ENCODE measurements around the gene CTNNA2.

Gene CTNNA2

DNA sequence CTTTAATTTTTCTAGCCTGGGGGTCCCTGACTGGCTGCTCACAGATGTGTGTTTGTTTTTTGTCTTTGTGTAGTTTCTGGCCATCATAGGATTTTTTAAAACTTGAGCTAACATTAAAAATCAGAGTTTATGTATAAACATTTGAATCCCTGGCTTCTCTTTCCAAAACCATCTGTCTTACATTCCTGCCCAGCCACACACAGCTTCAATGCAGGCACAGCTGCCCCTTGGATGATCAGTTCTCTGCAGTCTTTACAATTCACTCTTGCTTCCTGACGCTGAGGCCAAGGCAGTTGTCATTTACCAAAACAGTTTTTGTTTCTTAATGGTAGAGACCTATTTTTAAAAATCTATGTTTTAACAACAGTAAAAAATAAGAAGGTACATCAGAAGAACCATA, 960.9 kb downstream of the CTNNA2 start:
- Histone ChIP-seq H3K4me3 (ENCODE audit: low read depth, low read length) (no peak overlapping the region), H3K27ac (no peak overlapping the region), H3K9me3 (ENCODE audit: severe bottlenecking) (no peaks in the 10 kb centered on the region), H3K27me3 (ENCODE audit: insufficient read depth, low read depth, severe bottlenecking) (no peaks in the 10 kb centered on the region), H3K36me3 (no peaks in the 10 kb centered on the region)
- TF ChIP-seq, protein P1, sequence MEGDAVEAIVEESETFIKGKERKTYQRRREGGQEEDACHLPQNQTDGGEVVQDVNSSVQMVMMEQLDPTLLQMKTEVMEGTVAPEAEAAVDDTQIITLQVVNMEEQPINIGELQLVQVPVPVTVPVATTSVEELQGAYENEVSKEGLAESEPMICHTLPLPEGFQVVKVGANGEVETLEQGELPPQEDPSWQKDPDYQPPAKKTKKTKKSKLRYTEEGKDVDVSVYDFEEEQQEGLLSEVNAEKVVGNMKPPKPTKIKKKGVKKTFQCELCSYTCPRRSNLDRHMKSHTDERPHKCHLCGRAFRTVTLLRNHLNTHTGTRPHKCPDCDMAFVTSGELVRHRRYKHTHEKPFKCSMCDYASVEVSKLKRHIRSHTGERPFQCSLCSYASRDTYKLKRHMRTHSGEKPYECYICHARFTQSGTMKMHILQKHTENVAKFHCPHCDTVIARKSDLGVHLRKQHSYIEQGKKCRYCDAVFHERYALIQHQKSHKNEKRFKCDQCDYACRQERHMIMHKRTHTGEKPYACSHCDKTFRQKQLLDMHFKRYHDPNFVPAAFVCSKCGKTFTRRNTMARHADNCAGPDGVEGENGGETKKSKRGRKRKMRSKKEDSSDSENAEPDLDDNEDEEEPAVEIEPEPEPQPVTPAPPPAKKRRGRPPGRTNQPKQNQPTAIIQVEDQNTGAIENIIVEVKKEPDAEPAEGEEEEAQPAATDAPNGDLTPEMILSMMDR (IDR thresholded peaks at IDR 0.05; ENCODE audit: low read depth, low read length) = no peak
- DNase-seq = no peak

DNA sequence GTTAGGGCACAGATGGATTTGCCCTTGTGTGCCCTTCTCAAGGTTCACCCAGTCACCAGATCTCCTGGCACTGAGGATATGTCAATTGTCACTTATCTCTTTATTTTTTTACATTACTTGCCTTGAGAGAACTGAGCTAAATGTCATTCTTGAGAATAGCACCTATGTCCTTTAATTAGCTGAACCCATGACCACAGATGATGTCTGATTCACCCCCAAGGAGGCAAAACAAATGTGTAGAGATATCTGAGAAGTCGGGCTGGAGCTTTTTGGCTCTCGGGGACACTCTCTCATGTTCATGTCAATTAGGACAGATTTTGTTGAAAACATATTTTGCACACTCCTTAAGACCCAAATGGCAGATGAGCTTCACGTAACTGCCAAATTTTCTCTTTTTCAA, 963.1 kb downstream of the CTNNA2 start:
- no peak for DNase-seq
- Histone ChIP-seq H3K27me3 (ENCODE audit: insufficient read depth, low read depth, severe bottlenecking) (no peaks in the 10 kb centered on the region), H3K27ac (no peak overlapping the region), H3K9me3 (ENCODE audit: severe bottlenecking) (no peaks in the 10 kb centered on the region), H3K36me3 (no peaks in the 10 kb centered on the region), H3K4me3 (ENCODE audit: low read depth, low read length) (no peak overlapping the region)
- TF ChIP-seq, protein P1 (IDR thresholded peaks at IDR 0.05; ENCODE audit: low read depth, low read length) = no peak

DNA sequence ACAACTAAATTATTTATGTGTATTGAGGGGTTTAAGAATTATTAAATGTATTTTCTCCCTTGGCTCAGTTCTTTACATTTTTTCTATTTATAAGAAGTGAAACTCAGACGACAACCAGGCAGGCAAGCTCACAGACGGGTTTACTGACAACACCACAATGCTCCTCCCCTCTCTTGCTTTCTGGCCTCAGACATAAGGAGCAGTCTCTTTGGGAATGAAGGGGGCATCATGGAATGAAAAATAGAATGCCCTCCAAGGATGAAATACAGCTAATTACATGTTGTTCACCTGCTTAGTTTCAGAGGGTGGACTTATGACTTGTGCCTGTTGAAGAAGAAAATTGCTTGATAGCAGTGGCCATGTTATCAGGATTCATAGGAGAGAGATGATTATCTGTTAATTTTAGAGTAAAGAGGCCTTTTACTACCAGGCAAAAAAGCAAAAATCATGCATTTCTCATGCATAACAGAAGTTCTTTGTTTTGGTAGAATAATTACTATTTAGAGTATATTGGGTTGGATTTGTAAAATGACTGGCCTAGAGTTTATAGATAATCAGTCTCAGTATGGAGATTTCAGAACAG, 963.8 kb downstream of the CTNNA2 start:
- DNase-seq = no peak
- Histone ChIP-seq H3K9me3 (ENCODE audit: severe bottlenecking) (no peaks in the 10 kb centered on the region), H3K27me3 (ENCODE audit: insufficient read depth, low read depth, severe bottlenecking) (no peaks in the 10 kb centered on the region), H3K4me3 (ENCODE audit: low read depth, low read length) (no peak overlapping the region), H3K27ac (no peak overlapping the region), H3K36me3 (no peaks in the 10 kb centered on the region)
- TF ChIP-seq, protein P1 (IDR thresholded peaks at IDR 0.05; ENCODE audit: low read depth, low read length) = no peak

DNA sequence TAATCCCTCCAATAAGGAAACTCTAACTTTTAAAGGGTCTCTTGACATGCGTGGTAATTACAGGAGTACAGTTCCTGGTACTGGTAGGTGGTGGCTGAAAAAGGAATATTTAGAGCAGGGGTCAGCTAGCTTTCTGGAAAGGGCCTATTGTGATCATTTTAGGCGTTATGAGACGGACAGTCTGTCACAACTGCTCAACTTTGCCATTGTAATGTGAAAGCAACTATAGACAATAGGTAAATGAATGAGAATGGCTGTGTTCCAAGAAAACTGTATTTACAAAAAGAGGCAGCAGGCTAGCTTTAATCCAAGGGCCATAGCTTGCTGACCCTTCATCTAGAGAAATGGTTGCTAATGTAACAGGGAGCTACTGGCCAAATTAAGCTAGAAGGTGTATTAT, 969.4 kb downstream of the CTNNA2 start:
- Histone ChIP-seq H3K4me3 (ENCODE audit: low read depth, low read length) (no peak overlapping the region), H3K27ac (no peak overlapping the region), H3K36me3 (no peaks in the 10 kb centered on the region), H3K9me3 (ENCODE audit: severe bottlenecking) (no peaks in the 10 kb centered on the region), H3K27me3 (ENCODE audit: insufficient read depth, low read depth, severe bottlenecking) (no peaks in the 10 kb centered on the region)
- TF ChIP-seq, protein P1 (IDR thresholded peaks at IDR 0.05; ENCODE audit: low read depth, low read length) = no peak
- DNase-seq = no peak

DNA sequence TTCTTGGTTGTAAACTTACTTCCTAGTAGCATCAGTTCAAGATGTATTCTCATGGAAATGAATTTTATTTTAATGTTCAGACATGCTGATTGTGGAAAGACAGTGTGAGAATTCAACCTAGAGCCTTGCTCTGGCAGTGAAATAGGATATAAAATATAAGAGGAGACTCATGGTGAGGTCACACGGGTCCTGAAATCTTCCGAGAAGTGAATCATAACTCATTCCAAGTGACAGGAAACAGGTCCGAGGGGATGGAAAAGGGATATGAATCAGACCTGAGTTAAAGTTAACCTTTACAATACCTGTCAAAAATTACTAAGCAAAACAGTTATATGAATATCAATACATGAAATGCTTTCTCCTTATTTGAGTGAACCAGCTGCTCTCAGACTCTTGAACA, 976.9 kb downstream of the CTNNA2 start:
- Histone ChIP-seq H3K27ac (no peak overlapping the region), H3K27me3 (ENCODE audit: insufficient read depth, low read depth, severe bottlenecking) (no peaks in the 10 kb centered on the region), H3K9me3 (ENCODE audit: severe bottlenecking) (no peaks in the 10 kb centered on the region), H3K36me3 (no peaks in the 10 kb centered on the region), H3K4me3 (ENCODE audit: low read depth, low read length) (no peak overlapping the region)
- TF ChIP-seq, protein P1 (IDR thresholded peaks at IDR 0.05; ENCODE audit: low read depth, low read length) = no peak
- DNase-seq = no peak

DNA sequence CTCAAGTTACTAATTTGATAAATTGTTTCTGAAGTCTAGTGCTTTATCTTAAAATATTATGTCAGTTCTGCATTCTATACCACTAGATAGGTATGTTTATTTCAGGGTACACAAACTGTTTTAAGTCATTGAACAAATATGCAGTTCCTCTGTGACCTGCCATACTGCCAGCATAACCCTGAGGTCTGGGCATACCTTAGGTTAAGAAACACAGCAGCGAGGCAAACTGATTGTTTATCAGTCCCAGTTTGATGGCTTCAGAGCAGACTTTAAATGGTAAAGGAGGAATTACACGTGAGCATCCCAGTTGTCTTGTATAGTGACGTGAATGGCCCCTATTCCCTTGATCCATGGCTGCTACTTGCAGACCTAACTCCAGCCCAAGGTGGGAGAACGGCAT, 978.1 kb downstream of the CTNNA2 start:
- Histone ChIP-seq H3K27ac (no peak overlapping the region), H3K9me3 (ENCODE audit: severe bottlenecking) (no peaks in the 10 kb centered on the region), H3K4me3 (ENCODE audit: low read depth, low read length) (no peak overlapping the region), H3K36me3 (no peaks in the 10 kb centered on the region), H3K27me3 (ENCODE audit: insufficient read depth, low read depth, severe bottlenecking) (no peaks in the 10 kb centered on the region)
- TF ChIP-seq, protein P1 (IDR thresholded peaks at IDR 0.05; ENCODE audit: low read depth, low read length) = no peak
- no peak for DNase-seq
